Amniotic stem cell (primary cell): ENCODE data around the gene HMCN2.

Experiments used
- DNase-seq: peaks from one replicate; lab custom pipeline; 2025; lab: John Stamatoyannopoulos, UW

The HMCN2 gene

GRCh38 chr9:130345897-130346385, 80.4 kb downstream of the HMCN2 start:
- DNase-seq, result no peak

- no peak for DNase-seq
Measured at GRCh38 chr9:130346431-130346830, 80.9 kb downstream of the HMCN2 start.

DNA sequence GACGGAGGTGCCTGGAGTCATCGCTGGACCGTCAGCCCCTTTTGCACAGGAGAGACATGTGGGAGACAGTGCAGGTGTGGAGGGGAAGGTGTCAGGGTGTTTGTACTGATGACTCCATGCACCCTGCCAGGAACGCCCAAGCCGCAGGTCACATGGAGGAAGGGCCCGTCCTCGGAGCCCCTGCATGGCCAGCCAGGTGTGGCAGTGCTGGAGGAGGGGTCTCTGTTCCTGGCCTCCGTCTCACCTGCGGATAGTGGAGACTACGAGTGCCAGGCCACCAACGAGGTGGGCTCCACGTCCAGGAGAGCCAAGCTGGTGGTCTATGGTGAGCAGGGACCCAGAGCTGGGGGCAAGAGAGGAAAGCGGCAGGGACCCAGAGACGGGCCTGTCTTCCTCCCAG, 81.5 kb downstream of the HMCN2 start:
- DNase-seq, result no peak

GRCh38 chr9:130347931-130348330, 82.4 kb downstream of the HMCN2 start:
- no peak for DNase-seq

DNA sequence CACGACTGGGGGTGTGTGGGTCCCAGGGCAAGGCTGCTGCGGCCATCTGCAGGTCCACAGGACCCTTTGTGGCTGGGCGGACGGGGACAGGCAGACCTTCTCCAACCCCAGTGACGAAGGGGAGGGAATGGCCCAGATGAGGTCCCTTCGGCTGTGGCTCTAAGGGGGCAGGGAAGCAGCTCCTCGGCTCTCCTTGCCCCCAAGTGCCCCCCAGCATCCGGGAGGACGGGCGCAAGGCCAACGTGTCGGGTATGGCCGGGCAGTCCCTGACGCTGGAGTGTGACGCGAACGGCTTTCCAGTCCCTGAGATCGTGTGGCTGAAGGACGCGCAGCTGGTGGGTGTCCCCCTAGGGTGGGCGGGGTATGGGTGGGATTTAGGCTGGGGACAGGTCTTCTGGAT, 82.8 kb downstream of the HMCN2 start:
- no peak for DNase-seq

GRCh38 chr9:130348881-130349280, 83.3 kb downstream of the HMCN2 start:
- no peak for DNase-seq

DNA sequence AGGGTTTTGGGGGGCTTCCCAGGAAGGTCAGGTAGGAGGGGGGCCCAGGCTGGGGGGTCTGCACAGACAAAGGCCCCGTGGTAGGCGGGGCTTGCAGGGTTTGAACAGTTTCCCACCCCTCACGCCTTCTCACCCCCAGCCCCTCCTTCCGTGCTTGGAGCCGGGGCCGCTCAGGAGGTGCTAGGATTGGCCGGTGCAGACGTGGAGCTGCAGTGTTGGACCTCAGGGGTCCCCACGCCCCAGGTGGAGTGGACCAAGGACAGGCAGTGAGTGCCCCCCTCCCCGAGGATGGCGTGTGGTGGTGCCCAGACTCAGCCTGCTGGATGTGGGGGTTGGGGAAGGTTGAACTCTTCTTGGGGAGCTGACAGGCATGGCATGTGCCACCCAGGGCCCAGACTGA, 83.8 kb downstream of the HMCN2 start:
- DNase-seq, result no peak

DNA sequence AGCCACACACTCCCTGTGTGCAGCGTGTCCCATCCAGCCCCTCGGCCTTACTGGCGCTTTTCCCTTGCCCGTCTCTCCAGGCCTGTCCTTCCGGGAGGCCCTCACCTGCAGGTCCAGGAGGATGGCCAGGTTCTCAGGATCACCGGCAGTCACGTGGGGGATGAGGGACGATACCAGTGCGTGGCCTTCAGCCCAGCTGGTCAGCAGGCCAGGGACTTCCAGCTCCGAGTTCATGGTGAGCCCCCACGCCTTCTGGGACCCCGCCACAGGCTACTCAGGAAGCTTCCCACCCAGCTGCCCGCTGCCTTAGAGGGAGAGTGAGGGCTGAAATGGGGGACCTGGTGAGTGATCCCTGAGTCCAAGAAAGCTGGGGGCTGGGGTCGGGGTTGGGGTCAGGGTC, 85.8 kb downstream of the HMCN2 start:
- DNase-seq, result no peak

DNA sequence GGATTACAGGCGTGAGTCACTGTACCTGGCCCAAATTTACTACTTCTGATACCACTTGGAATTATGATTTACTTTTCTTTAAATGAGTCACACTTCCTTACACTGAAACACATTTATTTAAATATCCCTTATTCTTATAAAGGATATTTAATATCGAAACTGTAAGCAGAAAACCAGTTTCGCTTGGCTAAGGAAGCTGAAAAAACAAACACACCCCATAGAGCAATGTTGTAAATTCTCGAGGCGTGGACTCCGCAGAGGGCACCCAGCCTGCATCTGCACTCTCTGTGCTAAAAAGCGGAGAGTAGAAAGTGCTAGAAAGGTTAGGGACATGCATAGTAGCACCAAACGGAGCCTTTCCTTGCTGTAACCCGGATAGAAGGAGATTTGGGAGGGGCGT, 86.5 kb downstream of the HMCN2 start:
- no peak for DNase-seq

- DNase-seq, result no peak
Measured at GRCh38 chr9:130352586-130353285, 87.2 kb downstream of the HMCN2 start.

- no peak for DNase-seq
Measured at GRCh38 chr9:130354378-130354777, 88.8 kb downstream of the HMCN2 start.

- DNase-seq, result no peak
Measured at GRCh38 chr9:130354806-130355205, 89.2 kb downstream of the HMCN2 start.

DNA sequence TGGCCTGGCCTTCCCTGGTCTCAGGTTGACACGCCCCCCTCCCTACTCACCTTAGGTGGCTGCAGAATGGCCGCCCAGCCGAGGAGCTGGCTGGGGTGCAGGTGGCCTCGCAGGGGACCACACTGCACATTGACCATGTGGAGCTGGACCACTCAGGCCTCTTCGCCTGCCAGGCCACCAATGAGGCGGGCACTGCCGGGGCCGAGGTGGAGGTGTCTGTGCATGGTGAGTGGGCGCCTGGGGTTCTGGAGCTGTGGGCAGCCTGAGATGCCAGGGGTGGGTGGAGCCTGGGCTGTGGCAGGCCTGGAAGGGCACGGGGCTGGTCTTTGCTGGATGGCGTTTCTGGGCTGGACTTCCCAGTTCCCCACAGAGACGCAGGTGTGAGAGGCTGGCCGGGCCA, 90.5 kb downstream of the HMCN2 start:
- no peak for DNase-seq

DNA sequence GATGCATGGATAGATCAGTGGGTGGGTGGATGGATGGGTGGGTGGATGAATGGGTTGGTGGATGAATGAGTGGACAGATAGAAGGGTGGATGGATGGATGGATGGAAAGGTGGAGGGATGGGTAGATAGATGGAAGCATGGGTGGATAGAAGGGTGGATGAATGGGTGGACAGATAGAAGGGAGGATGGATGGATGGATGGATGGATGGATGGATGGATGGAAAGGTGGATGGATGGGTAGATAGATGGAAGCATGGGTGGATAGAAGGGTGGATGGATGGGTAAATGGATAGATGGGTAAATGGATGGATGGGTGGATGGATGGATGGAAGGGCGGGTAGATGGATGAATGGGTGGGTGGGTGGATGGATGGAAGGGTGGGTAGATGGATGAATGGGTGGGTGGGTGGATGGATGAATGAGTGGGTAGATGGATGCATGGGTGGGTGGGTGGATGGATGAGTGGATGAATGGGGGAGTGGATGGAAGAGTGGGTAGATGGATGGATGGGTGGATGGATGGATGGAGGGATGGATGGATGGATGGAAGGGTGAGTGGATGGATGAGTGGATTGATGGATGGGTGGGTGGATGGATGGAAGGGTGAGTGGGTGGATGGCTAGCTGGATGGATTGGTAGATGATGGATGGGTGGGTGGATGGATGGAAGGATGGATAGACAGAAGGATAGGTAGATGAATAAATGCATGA, 91.5 kb downstream of the HMCN2 start:
- no peak for DNase-seq

DNA sequence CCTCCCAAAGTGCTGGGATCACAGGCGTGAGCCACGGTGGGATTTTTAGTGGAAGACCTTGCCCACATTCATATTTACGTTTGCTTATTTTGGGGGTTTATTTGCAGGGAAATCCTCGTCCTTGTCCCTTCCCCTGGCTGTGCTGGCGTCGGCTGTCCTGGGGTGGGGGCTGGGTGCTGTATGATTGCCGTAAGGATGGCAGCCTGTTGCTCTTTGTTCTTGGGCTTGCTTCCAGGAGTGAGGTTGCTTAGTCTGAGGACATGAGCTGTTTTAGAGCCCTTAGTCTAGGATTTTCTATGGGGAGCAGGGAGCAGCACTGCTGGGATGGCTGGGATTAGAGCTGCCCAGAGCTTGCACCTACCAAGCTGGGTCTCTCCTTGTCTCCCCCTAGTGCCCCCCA, 93.4 kb downstream of the HMCN2 start:
- no peak for DNase-seq

- DNase-seq, result no peak
Measured at GRCh38 chr9:130359819-130360218, 94.3 kb downstream of the HMCN2 start.

DNA sequence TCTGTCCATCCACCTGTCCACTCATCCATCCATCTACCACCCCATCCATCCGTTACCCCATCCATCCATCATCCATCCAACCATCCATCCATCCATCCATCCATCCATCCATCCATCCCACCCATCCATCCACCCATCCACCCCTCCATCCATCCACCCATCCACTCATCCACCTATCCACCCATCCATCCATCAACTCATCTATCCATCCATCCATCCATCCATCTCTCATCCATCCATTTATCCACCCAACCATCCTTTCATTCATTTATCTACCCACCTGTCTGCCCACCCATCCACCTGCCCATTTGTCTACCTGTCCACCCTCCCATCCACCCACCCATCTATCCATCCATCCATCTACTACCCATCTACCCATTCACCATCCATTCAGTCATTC, 95.1 kb downstream of the HMCN2 start:
- no peak for DNase-seq

GRCh38 chr9:130361873-130362362, 96.4 kb downstream of the HMCN2 start:
- no peak for DNase-seq

DNA sequence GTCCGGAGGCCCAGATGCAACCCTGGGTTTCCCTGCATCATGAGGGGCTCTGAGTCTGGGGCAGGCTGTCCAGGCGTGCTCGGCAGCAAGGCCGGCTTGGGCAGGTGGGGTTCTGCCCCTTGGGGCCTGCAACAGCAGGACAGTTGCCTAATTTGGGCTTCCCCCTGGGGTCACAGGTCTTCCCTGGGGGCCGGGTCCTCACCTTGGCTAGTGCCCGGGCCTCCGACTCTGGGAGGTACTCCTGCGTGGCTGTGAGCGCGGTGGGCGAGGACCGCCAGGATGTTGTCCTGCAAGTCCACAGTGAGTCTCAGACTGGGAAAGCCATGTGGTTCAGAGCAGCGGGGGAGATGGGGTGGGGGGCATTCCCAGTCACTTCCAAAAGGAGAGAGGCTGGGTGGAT, 97.1 kb downstream of the HMCN2 start:
- no peak for DNase-seq

GRCh38 chr9:130363755-130364404, 98.3 kb downstream of the HMCN2 start:
- DNase-seq, result no peak

DNA sequence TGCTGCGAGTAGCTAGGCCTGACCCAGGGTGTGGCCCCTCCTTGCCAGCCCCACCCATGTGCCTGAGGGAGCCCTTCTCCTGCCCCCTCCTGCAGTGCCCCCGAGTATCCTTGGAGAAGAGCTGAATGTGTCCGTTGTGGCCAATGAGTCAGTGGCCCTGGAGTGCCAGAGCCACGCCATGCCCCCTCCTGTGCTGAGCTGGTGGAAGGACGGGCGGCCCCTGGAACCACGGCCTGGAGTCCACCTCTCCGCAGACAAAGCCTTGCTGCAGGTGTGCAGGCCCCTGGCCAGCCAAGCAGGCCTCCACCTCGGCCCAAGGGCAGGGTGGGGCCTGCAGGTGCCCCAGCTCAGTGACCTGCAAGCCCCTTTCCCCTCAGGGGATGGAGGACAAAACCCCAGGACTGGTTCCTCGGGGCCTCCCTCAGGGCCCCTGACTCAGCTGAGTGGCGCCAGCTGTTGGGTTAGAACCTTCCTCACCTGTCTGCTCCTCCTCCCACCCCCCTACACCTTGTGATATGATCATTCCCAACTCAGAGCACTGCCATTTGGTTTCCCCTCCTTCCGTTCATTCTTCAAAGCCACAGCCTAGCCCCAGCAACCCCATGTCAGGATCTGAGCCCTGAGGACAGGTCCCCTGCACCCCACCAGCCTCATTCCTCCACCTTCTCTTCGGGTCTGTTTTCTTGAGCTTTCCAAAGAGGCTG, 99.2 kb downstream of the HMCN2 start:
- no peak for DNase-seq

- no peak for DNase-seq
Measured at GRCh38 chr9:130365323-130365721, 99.8 kb downstream of the HMCN2 start.
